ENCODE data around the gene AMD1.

DNA sequence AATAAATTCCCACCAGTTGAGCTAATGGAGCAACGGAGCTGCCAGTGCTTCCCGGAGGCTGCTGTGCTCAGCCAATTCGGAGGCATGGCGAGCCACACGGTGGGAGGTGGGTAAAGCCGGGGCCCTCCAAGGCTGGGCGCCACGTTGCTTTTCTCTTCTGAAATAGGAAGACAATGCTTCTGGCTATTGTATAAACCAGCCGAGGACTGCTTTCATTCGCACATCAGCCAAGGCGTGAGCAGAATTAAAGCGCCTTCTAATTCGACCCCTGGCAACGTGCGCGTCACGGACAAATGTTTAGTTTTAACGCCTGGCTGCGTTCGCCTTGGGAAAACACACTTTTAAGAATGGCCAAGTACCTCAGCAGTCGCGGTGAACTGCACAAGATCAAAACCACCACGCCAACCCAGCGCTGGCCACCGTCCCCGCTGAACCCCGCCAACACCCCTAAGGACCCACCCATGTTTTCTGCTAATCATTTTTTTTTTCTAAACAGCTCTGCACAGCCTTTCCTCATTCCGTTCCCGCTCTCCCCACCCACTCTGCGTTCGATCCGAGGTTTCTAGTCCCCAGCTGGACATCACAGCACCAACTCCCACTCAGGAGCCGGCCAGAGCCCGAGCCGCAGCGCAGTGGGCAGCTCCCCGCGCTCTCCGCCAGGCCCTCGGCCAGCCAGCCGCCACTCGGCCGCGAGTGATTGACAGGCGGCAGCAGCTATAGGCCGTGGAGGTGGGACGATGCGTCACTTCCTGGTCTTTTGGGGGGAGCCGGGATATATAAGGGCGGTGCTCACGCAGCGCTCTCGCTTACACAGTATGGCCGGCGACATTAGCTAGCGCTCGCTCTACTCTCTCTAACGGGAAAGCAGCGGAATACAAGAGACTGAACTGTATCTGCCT lies at the start of gene AMD1:
- TF ChIP-seq, protein P1, sequence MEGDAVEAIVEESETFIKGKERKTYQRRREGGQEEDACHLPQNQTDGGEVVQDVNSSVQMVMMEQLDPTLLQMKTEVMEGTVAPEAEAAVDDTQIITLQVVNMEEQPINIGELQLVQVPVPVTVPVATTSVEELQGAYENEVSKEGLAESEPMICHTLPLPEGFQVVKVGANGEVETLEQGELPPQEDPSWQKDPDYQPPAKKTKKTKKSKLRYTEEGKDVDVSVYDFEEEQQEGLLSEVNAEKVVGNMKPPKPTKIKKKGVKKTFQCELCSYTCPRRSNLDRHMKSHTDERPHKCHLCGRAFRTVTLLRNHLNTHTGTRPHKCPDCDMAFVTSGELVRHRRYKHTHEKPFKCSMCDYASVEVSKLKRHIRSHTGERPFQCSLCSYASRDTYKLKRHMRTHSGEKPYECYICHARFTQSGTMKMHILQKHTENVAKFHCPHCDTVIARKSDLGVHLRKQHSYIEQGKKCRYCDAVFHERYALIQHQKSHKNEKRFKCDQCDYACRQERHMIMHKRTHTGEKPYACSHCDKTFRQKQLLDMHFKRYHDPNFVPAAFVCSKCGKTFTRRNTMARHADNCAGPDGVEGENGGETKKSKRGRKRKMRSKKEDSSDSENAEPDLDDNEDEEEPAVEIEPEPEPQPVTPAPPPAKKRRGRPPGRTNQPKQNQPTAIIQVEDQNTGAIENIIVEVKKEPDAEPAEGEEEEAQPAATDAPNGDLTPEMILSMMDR (IDR thresholded peaks at IDR 0.05; ENCODE audit: insufficient read depth, low read length, poor library complexity, severe bottlenecking), result no peak
- TF ChIP-seq EZH2phosphoT487 (conservative IDR thresholded peaks at IDR 0.05; ENCODE audit: low read length), result no peak

All from SU-DHL-6 (cell line).